ENCODE results near the gene PCSK7. TPM values are rescaled to one million over a fixed set of nuclear protein-coding genes. Genes with fewer than 3 reads are reported as not detected.

PCSK7 gene
- total and polyA plus RNA-seq, 2 of the 4 experiments (the other 2 are of a cell fraction), result 35.8 to 54.3 TPM

GRCh38 chr11:117228091-117228490 lies 3.8 kb downstream of the PCSK7 start:
- Histone ChIP-seq H2BK5ac (ENCODE audit: low read depth, low read length, poor library complexity, severe bottlenecking) (no peak overlapping the region), H3K18ac (ENCODE audit: low read depth, low read length) (no peak overlapping the region), H4K91ac (ENCODE audit: insufficient read depth, low read depth, low read length) (no peak overlapping the region), H2AFZ (replicated peaks; ENCODE audit: low read length, poor library complexity) (no peak overlapping the region), H3K9ac (ENCODE audit: low read depth, low read length) (no peak overlapping the region), H3K4me2 (ENCODE audit: low read depth, low read length) (no peak overlapping the region), H3K79me1 (ENCODE audit: low read depth in 1 of 2, low read length in 2 of 2) (peaks cover 15 to 49% of the 10 kb centered on the region in 2 experiments), H3K27ac (ENCODE audit: insufficient read depth, low read length) (no peak overlapping the region), H2AK9ac (replicated peaks; ENCODE audit: low read depth, low read length, poor library complexity) (no peak overlapping the region), H3K36me3 (ENCODE audit: control insufficient read depth, insufficient read depth, low read length) (peaks cover 48% of the 10 kb centered on the region), H3K4me1 (ENCODE audit: control insufficient read depth, insufficient read depth, low read length) (peaks cover 4% of the 10 kb centered on the region; the same call in 1 of the 2 replicates), H3K23ac (ENCODE audit: low read depth, low read length) (no peak overlapping the region), H4K20me1 (ENCODE audit: insufficient read depth, low read length) (no peaks in the 10 kb centered on the region; the same call in 1 of the 2 replicates), H3K27me3 (ENCODE audit: control insufficient read depth, insufficient read depth, low read length) (no peaks in the 10 kb centered on the region), H3K4ac (ENCODE audit: low read depth, low read length) (no peak overlapping the region), H4K5ac (ENCODE audit: low read depth, low read length) (no peak overlapping the region), H2BK15ac (ENCODE audit: low read depth, low read length) (no peak overlapping the region), H3K14ac (replicated peaks; ENCODE audit: low read depth, low read length) (no peak overlapping the region), H2AK5ac (ENCODE audit: low read depth, low read length) (no peak overlapping the region), H4K8ac (ENCODE audit: low read depth in 2 of 2, low read length in 2 of 2) (no peak overlapping the region), H3K9me3 (ENCODE audit: control insufficient read depth, insufficient read depth, low read length) (no peaks in the 10 kb centered on the region), H2BK120ac (ENCODE audit: low read depth, low read length) (no peak overlapping the region), H2BK20ac (ENCODE audit: low read depth, low read length) (no peak overlapping the region), H3K56ac (ENCODE audit: extremely low read depth, insufficient read depth, low read length) (no peak overlapping the region), H3K4me3 (ENCODE audit: insufficient read depth, low read depth, low read length) (no peak overlapping the region), H3K9me1 (ENCODE audit: insufficient read depth, low read length) (no peaks in the 10 kb centered on the region)
- TF ChIP-seq CEBPB (IDR thresholded peaks at IDR 0.05; ENCODE audit: low read depth, low read length) (no peak), CHD1 (IDR thresholded peaks at IDR 0.05; ENCODE audit: low read depth, low read length) (no peak), MAZ (IDR thresholded peaks at IDR 0.05; ENCODE audit: borderline replicate concordance, low read depth, low read length) (no peak), ELK1 (IDR thresholded peaks at IDR 0.05; ENCODE audit: borderline replicate concordance, low read depth, low read length) (no peak), BHLHE40 (IDR thresholded peaks at IDR 0.05; ENCODE audit: low read depth, low read length) (no peak), RAD21 (IDR thresholded peaks at IDR 0.05; ENCODE audit: low read length) (no peak), RFX5 (IDR thresholded peaks at IDR 0.05; ENCODE audit: low read depth, low read length) (no peak), CTCF (conservative IDR thresholded peaks at IDR 0.05; ENCODE audit: low read depth, low read length) (no peak), NFE2L2 (IDR thresholded peaks at IDR 0.05; ENCODE audit: low read depth, low read length) (no peak), MAFK (IDR thresholded peaks at IDR 0.05; ENCODE audit: low read depth, low read length) (no peak), RCOR1 (IDR thresholded peaks at IDR 0.05; ENCODE audit: insufficient replicate concordance, low read length) (no peak)
- ATAC-seq (ENCODE audit: low read depth) (no peak), DNase-seq (no peak)
- no CpG with 5 or more reads among the region's 11 CpGs for WGBS, 2 experiments (ENCODE audit: extremely low coverage in 2 of 2, insufficient read length in 1 of 2)
- dilution Hi-C loops (cut with HindIII; ENCODE audit: low sequenced_read_pairs, unreplicated experiment), result no loop called here
- intact Hi-C loops (cut with micrococcal nuclease), result loop anchor here (10.0 kb wide), 1 partner anchor 373 kb away; no protein-coding TSS in a partner anchor
- ChIA-PET POLR2A (ENCODE audit: unreplicated experiment) (no interaction called here), CTCF (interaction anchor here (2.0 kb wide), 1 partner anchor 10 kb away, joined by 6 read pairs; no protein-coding TSS in a partner anchor)
- in situ Hi-C loops (cut with MboI; ENCODE audit: low sequenced_read_pairs), result loop anchor here (10.0 kb wide), 1 partner anchor 353 kb away; no protein-coding TSS in a partner anchor
- BruUV-seq (replicated peaks), result no TSS peak
